SKM-1 treated with dmso at 0.1 percent for 144 hours (cell line): ENCODE results near the gene MICAL2.

Source experiments
- DNase-seq: peaks from one replicate; lab custom pipeline; 2025; ENCODE audit not compliant: unreplicated experiment; lab: John Stamatoyannopoulos, UW

The MICAL2 gene

GRCh38 chr11:12094872-12095800, 15.3 kb upstream of the MICAL2 start:
- DNase-seq: no peak

GRCh38 chr11:12097219-12097618, 13.2 kb upstream of the MICAL2 start:
- DNase-seq: no peak

GRCh38 chr11:12098601-12099000, 11.8 kb upstream of the MICAL2 start:
- DNase-seq: no peak

- DNase-seq: peak; percentile 15
These were observed 11.1 kb upstream of the MICAL2 start for GRCh38 chr11:12099132-12099873.

GRCh38 chr11:12100429-12100828, 10.0 kb upstream of the MICAL2 start:
- DNase-seq: no peak

GRCh38 chr11:12100841-12101242, 9.5 kb upstream of the MICAL2 start:
- DNase-seq: no peak

GRCh38 chr11:12101318-12101717, 9.1 kb upstream of the MICAL2 start:
- DNase-seq: no peak

- DNase-seq: no peak
These were observed 7.6 kb upstream of the MICAL2 start for GRCh38 chr11:12102588-12103410.

- no peak for DNase-seq
These were observed 6.8 kb upstream of the MICAL2 start for GRCh38 chr11:12103411-12104225.

GRCh38 chr11:12105471-12105870, 4.9 kb upstream of the MICAL2 start:
- no peak for DNase-seq

GRCh38 chr11:12106101-12106500, 4.3 kb upstream of the MICAL2 start:
- no peak for DNase-seq

- DNase-seq: no peak
These were observed 3.9 kb upstream of the MICAL2 start for GRCh38 chr11:12106501-12106900.

- no peak for DNase-seq
These were observed 1.4 kb upstream of the MICAL2 start for GRCh38 chr11:12108875-12109453.

- DNase-seq: no peak
These were observed 696 bp upstream of the MICAL2 start for GRCh38 chr11:12109591-12110196.

- no peak for DNase-seq
These were observed 541 bp downstream of the MICAL2 start for GRCh38 chr11:12110714-12111548.

GRCh38 chr11:12111549-12112520, 1.4 kb downstream of the MICAL2 start:
- no peak for DNase-seq

- no peak for DNase-seq
These were observed 2.4 kb downstream of the MICAL2 start for GRCh38 chr11:12112750-12113149.

- no peak for DNase-seq
These were observed 2.9 kb downstream of the MICAL2 start for GRCh38 chr11:12113294-12113693.
